CD4-positive, alpha-beta T cell treated with Interferon alpha-2 for 1 hour (primary cell): Measurements from ENCODE around the gene AADACL3.
"Not testable (repeated sequence)": the region's sequence is repeated elsewhere in the genome, so short reads cannot be mapped to it uniquely, and the experiment has no call there.

Source experiments
- DNase-seq, 2 donors: peaks; one replicate each; pipeline ENCODE4 v3.0.0-alpha.2; 2020 to 2022

AADACL3 gene

GRCh38 chr1:12715896-12716437 lies at the start of gene AADACL3:
TSS of gene AADACL3 (plus strand) at chr1:12716110. CDS start at chr1:12716177, 67 bp downstream.
- no peak for DNase-seq

GRCh38 chr1:12666141-12666735 lies 49.7 kb upstream of the AADACL3 start:
- no peak for DNase-seq

- no peak for DNase-seq
These were observed 46.3 kb upstream of the AADACL3 start for GRCh38 chr1:12669529-12670068.

GRCh38 chr1:12674358-12674757 lies 41.6 kb upstream of the AADACL3 start:
- no peak for DNase-seq

GRCh38 chr1:12676122-12676521 lies 39.8 kb upstream of the AADACL3 start:
- not testable (repeated sequence) for DNase-seq

- DNase-seq: no peak
These were observed 38.3 kb upstream of the AADACL3 start for GRCh38 chr1:12677565-12677964.

- DNase-seq: no peak
These were observed 37.6 kb upstream of the AADACL3 start for GRCh38 chr1:12678350-12678749.

- no peak for DNase-seq
These were observed 37.1 kb upstream of the AADACL3 start for GRCh38 chr1:12678820-12679219.

GRCh38 chr1:12690156-12690555 lies 25.8 kb upstream of the AADACL3 start:
- no peak for DNase-seq

GRCh38 chr1:12692967-12693782 lies 22.7 kb upstream of the AADACL3 start:
- no peak for DNase-seq

GRCh38 chr1:12696658-12697057 lies 19.3 kb upstream of the AADACL3 start:
- DNase-seq: no peak

- DNase-seq: no peak
These were observed 18.5 kb upstream of the AADACL3 start for GRCh38 chr1:12697397-12697796.

- DNase-seq: no peak
These were observed 12.0 kb upstream of the AADACL3 start for GRCh38 chr1:12703821-12704451.

GRCh38 chr1:12706061-12706460 lies 9.8 kb upstream of the AADACL3 start:
- no peak for DNase-seq

- no peak for DNase-seq
These were observed 7.4 kb upstream of the AADACL3 start for GRCh38 chr1:12708396-12709090.

GRCh38 chr1:12709091-12709491 lies 6.8 kb upstream of the AADACL3 start:
- no peak for DNase-seq

GRCh38 chr1:12709696-12710095 lies 6.2 kb upstream of the AADACL3 start:
- no peak for DNase-seq

- no peak for DNase-seq
These were observed 4.4 kb upstream of the AADACL3 start for GRCh38 chr1:12711536-12711935.

GRCh38 chr1:12712076-12712475 lies 3.8 kb upstream of the AADACL3 start:
- no peak for DNase-seq

GRCh38 chr1:12712929-12713328 lies 3.0 kb upstream of the AADACL3 start:
- DNase-seq: no peak

GRCh38 chr1:12713651-12714050 lies 2.3 kb upstream of the AADACL3 start:
- DNase-seq: not testable (repeated sequence)

- DNase-seq: no peak
These were observed 1.0 kb upstream of the AADACL3 start for GRCh38 chr1:12714710-12715475.
